CD4-positive, alpha-beta T cell treated with Interleukin-12 subunit alpha and Interleukin-12 subunit beta, for 1 hour (primary cell): ENCODE measurements around the gene C9orf85.

Experiments used
- DNase-seq: peaks from one replicate; pipeline ENCODE4 v3.0.0-alpha.2; 2020

Gene C9orf85

GRCh38 chr9:71908825-71909224, 2.6 kb upstream of the C9orf85 start:
- no peak for DNase-seq

GRCh38 chr9:71909887-71910649, 1.4 kb upstream of the C9orf85 start:
- peak; percentile 25 for DNase-seq

- DNase-seq: no peak
These were observed 784 bp upstream of the C9orf85 start for GRCh38 chr9:71910650-71911060.

- no peak for DNase-seq
These were observed 483 bp downstream of the C9orf85 start for GRCh38 chr9:71911908-71912335.

GRCh38 chr9:71915495-71915894, 4.1 kb downstream of the C9orf85 start:
- DNase-seq: no peak

- DNase-seq: no peak
These were observed 5.5 kb downstream of the C9orf85 start for GRCh38 chr9:71916834-71917534.

GRCh38 chr9:71918419-71918818, 7.0 kb downstream of the C9orf85 start:
- DNase-seq: no peak

GRCh38 chr9:71920456-71921189, 9.2 kb downstream of the C9orf85 start:
- DNase-seq: no peak

- no peak for DNase-seq
These were observed 9.9 kb downstream of the C9orf85 start for GRCh38 chr9:71921190-71921814.

- DNase-seq: no peak
These were observed 13.1 kb downstream of the C9orf85 start for GRCh38 chr9:71924576-71924975.

- DNase-seq: no peak
These were observed 14.4 kb downstream of the C9orf85 start for GRCh38 chr9:71925834-71926233.

- DNase-seq: no peak
These were observed 16.9 kb downstream of the C9orf85 start for GRCh38 chr9:71928376-71928775.

GRCh38 chr9:71928806-71929205, 17.4 kb downstream of the C9orf85 start:
- no peak for DNase-seq

- DNase-seq: no peak
These were observed 17.8 kb downstream of the C9orf85 start for GRCh38 chr9:71929223-71929622.

GRCh38 chr9:71929791-71930440, 18.5 kb downstream of the C9orf85 start:
- no peak for DNase-seq

GRCh38 chr9:71931166-71931565, 19.7 kb downstream of the C9orf85 start:
- no peak for DNase-seq

GRCh38 chr9:71936066-71936465, 24.6 kb downstream of the C9orf85 start:
- DNase-seq: no peak

- no peak for DNase-seq
These were observed 25.7 kb downstream of the C9orf85 start for GRCh38 chr9:71937070-71937625.

GRCh38 chr9:71937898-71938297, 26.5 kb downstream of the C9orf85 start:
- DNase-seq: no peak

GRCh38 chr9:71941060-71941568, 29.7 kb downstream of the C9orf85 start:
- no peak for DNase-seq

- DNase-seq: no peak
These were observed 30.6 kb downstream of the C9orf85 start for GRCh38 chr9:71941998-71942567.
